COR-L47 (cell line): ENCODE data around the gene PDGFRB.

Experiments
- DNase-seq: peaks from one replicate; lab custom pipeline; 2025; lab: John Stamatoyannopoulos, UW

Gene PDGFRB

GRCh38 chr5:150181766-150182545 is 26.3 kb upstream of the PDGFRB start:
- no peak for DNase-seq

DNA sequence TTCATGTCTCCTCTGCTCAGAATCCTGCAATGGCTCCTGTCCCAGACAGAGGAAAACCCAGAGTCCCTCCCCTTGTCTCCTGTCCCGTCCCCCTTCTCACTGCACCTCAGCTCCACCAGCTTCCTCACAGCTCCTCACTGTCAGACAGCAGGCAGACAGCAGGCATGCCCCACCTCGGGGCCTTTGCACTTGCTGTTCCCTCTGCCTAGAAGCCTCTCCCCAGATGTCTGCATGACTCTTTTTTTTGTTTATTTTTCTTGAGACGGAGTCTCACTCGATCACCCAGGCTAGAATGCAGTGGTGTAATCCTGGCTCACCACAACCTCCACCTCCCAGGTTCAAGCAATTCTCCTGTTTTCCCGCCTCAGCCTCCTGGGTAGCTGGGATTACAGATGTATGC is 25.4 kb upstream of the PDGFRB start:
- no peak for DNase-seq

DNA sequence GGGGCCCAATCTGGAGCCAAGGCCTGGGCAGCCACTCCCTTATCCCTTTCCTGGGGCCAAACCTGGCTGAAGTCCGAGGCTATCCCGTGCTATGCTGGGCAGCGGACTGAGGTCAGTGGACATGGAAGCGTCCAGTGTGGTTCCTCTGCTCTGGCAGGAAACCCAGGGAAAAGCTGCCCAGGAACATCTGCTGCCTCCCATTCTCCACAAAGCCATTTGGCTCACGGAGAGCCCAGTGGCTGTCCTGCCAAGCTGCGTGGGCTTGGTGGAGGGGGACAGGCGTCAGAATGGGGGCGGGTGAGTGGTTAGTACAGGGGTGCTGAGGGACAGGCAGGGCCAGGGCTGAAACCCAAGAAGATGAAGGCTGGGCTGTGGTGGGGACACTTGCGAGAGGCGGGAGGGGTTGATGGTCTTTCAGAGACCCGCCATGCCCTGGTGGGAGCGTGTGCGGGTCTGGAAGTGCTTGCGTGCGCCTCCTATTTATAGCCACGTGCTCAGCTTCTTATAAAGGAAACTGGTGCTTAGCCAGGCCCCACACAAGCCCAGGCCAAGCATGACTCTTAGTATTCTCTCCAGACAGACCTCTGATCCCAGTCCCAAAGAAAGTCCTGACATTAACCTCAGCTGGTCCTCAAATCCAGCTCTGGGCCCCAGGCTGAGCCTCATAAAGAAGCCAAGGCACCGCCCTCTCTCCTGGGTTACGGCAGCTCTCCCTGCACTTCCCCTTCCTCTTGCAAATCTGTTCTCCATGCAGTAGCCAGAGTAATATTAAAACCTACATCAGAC is 24.8 kb upstream of the PDGFRB start:
- no peak for DNase-seq

- DNase-seq = no peak
Observed at GRCh38 chr5:150179019-150179620, 23.5 kb upstream of the PDGFRB start.

DNA sequence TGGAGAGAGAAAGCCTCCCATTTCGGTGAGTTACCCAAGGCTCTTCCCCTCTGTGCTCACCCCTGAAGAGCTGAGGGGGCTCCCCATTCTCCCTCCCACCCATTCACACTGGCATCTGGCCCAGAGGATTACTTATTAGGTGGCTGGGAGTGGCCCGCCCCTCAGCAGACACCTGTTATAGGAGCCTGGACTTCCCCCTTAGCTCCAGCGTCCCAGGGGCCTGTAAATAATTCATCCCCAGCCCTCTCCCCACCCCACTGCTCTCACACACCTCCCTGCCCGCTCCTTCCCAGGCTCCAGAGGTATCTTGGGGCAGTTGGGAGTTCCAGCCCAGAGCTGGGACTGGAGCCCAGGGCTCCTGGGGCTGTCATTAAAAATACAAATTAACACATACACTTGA is 22.6 kb upstream of the PDGFRB start:
- DNase-seq = no peak

DNA sequence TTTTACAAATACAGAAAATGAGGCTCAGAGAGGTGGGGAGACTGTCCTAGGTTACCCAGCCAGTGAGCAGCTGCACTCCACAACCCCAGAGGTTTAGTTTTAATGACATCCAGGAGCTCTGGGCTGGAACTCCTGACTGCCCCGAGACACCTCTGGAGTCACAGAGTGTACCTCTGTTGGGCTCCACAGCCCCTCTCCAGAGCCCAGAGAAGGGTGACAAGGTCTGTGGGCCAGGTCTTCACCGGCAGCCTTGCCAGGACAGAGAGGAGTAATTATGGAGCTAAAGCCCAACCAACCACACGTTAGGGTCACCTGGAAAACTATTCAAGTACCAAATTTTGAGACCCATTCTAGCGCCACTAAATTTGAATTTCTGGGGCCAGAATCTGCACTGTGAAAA is 22.1 kb upstream of the PDGFRB start:
- DNase-seq = no peak

- no peak for DNase-seq
Observed at GRCh38 chr5:150176745-150177477, 21.3 kb upstream of the PDGFRB start.

- no peak for DNase-seq
Observed at GRCh38 chr5:150175536-150175935, 19.9 kb upstream of the PDGFRB start.

- DNase-seq = no peak
Observed at GRCh38 chr5:150175076-150175475, 19.4 kb upstream of the PDGFRB start.

DNA sequence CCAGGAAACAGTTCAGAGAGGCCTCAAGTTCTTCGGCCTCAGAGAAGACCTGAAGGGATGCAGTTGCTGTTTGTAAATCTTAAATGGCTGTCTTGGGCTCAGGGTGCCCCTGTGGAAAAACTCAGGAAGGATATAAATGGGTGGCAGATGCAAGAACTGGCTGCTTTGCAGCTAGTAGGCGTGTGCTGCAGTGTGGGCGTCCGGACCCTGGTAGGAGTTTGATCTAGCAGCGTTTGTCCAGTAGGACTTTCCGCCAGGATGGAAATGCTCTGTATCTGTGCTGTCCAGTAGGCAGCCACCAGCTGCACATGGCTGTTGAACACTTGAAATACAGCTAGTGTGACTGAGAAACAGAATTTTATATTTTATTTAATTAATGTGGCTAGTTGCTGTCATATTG is 18.6 kb upstream of the PDGFRB start:
- no peak for DNase-seq

DNA sequence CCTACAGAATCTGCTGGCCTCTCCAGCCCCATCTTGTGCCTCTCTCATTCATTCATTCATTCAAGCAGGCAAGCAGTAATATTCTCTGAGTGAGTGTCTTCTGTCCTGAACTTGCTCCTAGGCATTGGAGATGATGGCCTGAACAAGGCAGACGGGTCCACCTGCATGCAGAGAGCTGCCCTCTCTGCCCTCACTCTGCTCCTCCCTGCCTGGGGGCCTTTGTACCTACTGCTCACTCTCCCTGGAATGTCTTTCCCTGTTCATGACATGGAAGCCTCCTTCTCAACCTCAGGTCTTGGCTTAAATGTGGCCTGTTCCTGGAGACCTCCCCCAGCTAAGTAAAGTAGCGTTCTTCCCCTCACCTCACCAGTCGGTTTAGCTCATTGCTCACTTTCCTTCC is 17.5 kb upstream of the PDGFRB start:
- no peak for DNase-seq

DNA sequence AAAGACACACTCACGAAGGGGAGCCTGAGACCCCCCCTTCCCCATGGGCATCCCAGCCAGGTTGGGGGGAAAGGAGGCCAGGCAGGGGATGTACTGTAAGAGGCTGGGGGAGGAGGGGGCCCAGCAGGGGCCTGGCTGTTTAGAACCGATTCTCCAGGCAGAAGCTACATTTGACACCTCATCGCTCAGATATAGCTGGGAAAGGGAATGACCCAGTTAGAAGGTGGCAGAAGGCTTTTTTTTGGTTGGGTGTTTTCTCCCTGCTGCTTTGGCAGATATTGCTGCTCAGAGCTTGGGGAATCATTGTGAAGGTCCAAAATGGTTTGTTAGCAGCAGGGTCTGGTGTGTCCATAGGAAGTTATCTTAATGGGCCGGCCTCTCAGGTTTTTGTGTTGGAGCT is 16.9 kb upstream of the PDGFRB start:
- no peak for DNase-seq

DNA sequence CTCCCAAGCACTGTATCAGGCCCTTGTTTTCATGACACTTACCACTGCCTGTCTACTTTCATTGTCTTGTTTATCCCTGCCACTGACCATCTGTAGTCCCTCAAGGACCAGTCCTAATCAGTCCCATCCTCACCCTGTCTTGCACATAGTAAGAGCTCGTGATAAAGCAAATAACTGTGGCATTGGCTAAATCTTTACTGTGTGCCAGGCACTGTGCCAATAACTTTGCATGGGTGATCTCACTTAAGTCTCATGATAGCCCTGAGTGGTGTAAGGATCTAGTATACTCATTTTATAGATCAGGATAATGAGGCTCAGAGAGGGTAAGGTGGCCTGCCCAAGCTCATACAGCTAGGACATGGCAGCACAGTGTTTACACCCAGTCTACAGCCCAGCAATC is 16.5 kb upstream of the PDGFRB start:
- no peak for DNase-seq

DNA sequence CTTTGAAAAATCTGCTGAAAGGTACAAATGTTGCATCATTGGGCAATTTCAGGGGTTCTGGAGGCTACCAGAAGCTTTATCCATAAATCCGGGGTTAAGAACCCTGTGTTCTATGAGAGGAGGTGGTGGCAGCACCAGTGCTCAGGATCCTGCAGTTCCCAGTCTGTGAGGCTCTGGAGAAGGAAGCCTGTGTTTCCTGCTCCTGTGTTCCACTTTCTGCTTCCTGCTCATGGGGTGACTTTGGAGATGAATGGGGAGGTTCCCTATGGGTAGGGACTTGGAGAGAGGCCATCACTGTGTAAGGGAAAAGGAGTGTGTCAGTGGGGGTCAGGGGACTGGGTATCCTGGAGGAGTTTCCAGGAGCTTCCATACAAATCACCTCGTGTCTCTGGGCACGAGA is 13.2 kb upstream of the PDGFRB start:
- no peak for DNase-seq

DNA sequence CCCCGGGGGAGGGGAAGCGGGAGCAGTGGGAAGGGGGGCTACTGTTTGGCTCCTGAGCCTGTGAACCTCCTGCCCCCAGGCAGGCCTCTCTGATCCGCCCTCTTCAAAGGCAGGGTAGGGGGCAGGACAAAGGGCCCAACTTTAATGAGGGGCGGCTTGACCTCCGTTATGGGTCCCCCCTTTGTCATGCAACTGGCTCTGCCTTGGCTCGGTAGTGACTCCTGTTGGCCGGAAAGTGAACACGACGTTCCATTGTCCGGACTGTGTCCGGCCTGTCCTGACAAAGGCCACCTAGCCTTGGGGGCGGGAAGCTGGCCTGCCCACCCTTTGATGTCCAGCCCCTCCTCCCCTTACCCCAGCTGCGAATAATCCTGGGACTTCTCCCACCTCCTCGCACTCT is 12.3 kb upstream of the PDGFRB start:
- no peak for DNase-seq

GRCh38 chr5:150167512-150167850 is 11.8 kb upstream of the PDGFRB start:
- no peak for DNase-seq

DNA sequence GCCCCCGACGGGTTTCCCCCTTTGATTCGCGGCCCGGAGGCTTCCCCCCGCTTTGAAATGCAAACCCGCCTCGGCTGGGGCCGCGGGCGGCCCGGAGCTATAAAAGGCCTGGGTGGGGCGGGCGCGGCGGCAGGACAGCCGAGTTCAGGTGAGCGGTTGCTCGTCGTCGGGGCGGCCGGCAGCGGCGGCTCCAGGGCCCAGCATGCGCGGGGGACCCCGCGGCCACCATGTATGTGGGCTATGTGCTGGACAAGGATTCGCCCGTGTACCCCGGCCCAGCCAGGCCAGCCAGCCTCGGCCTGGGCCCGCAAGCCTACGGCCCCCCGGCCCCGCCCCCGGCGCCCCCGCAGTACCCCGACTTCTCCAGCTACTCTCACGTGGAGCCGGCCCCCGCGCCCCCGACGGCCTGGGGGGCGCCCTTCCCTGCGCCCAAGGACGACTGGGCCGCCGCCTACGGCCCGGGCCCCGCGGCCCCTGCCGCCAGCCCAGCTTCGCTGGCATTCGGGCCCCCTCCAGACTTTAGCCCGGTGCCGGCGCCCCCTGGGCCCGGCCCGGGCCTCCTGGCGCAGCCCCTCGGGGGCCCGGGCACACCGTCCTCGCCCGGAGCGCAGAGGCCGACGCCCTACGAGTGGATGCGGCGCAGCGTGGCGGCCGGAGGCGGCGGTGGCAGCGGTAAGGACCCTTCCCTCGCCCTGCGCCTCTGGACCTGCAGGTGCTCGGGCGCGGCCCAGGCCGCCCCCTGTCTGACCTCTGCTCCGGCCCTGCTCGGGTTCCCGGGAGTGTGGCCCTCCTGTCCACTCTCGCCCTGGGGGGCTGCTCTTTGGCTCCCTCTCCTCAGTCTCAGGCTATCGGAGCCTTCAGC is 11.2 kb upstream of the PDGFRB start, which contains the start of gene CDX1:
Gene CDX1, plus strand, starts transcription at position 129 of the 862 bp plus-strand sequence. Its CDS starts 99 bp downstream, at position 228.
- DNase-seq = no peak

DNA sequence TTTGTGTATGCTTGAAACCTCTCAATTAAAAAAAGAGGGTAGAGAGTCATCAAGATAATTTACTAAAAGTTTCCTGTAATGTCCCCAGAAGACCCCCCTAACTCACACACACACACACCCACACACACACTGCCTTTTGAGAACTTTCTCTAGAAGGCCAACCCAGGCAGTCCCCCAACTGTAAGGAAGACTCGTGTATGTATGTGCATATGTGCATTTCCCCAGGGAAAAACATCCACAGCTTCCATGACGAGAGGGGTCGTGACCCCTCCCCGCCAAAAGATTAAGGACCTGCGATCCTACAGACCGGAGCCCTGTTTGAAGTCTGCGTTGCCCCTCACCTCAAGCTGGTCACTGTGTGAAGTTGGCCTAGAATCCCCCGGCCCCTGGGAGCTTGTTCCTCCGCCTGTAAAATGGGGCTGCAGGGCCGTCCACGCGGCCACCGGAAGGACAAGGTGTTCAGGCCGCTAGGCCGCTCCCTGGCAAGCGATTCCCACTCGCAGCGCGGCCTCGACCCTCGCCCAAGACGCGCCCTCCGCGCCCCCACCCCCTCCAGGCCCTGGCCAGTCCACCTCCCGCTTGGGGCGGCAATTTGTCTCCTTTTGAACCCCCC is 10.5 kb upstream of the PDGFRB start:
- DNase-seq = no peak

GRCh38 chr5:150164211-150164980 is 8.8 kb upstream of the PDGFRB start:
- DNase-seq = no peak

- DNase-seq = no peak
Observed at GRCh38 chr5:150163547-150164059, 8.0 kb upstream of the PDGFRB start.
